Caco-2 (cell line): ENCODE data around the gene TMEM143. TPM values are rescaled to one million over a fixed set of nuclear protein-coding genes. Genes with fewer than 3 reads are reported as not detected.
"Not testable (repeated sequence)": the region's sequence is repeated elsewhere in the genome, so short reads cannot be mapped to it uniquely, and the experiment has no call there.

Experiments used
- BruUV-seq: library from RNA; stranded (reverse); fragments of 400-500 nt; replicated peaks from 2 replicates; lab custom pipeline; 2021; lab: Mats Ljungman, UMichigan
- CTCF ChIA-PET: fragments of 300-600 bp; sonication (Branson Sonifier 250); formaldehyde crosslinking; loops from one replicate; lab custom pipeline; 2022; ENCODE audit warnings: antibody characterized with exemption; lab: Charles Lee
- POLR2A ChIA-PET: fragments of 300-600 bp; sonication (Branson Sonifier 250); formaldehyde crosslinking; loops from one replicate; lab custom pipeline; 2022; ENCODE audit warnings: antibody characterized with exemption; lab: Charles Lee
- DNase-seq, 2 experiments: peaks; one replicate each; pipeline versions ENCODE4 v3.0.0 to v3.0.0-alpha.2; 2020 to 2022
- H3K27me3 ChIP-seq: replicated peaks from 2 replicates; pipeline ENCODE4 v1.6.0; 2011; ENCODE audit warnings: low read length; ENCODE audit not compliant: control insufficient read depth, insufficient read depth
- H3K36me3 ChIP-seq: 2 replicates; pipeline ENCODE4 v1.5.1; 2011; ENCODE audit warnings: low read length; ENCODE audit not compliant: control insufficient read depth, insufficient read depth
- H3K4me1 ChIP-seq: fragments of 250-450 bp; sonication (Bioruptor Pico); 2 replicates; pipeline ENCODE4 v1.5.1; 2020; ENCODE audit warnings: mild to moderate bottlenecking
- H3K4me3 ChIP-seq: 2 replicates; pipeline ENCODE4 v1.5.1; 2011; ENCODE audit warnings: low read depth, mild to moderate bottlenecking, control low read depth, low read length
- H3K9me3 ChIP-seq: fragments of 250-450 bp; sonication (Bioruptor Pico); 2 replicates; pipeline ENCODE4 v1.5.1; 2020; ENCODE audit warnings: mild to moderate bottlenecking, moderate library complexity
- H3K27ac Mint-ChIP-seq: one replicate; pipeline ENCODE4 v1.8.0; 2022; ENCODE audit warnings: mixed read lengths; ENCODE audit not compliant: unreplicated experiment
- H3K27me3 Mint-ChIP-seq: one replicate; pipeline ENCODE4 v1.8.0; 2022; ENCODE audit warnings: mixed read lengths; ENCODE audit not compliant: insufficient read depth, unreplicated experiment
- H3K36me3 Mint-ChIP-seq: one replicate; pipeline ENCODE4 v1.8.0; 2022; ENCODE audit warnings: mild to moderate bottlenecking, mixed read lengths; ENCODE audit not compliant: insufficient read depth, unreplicated experiment
- H3K4me1 Mint-ChIP-seq: one replicate; pipeline ENCODE4 v1.8.0; 2022; ENCODE audit warnings: low read depth, mixed read lengths; ENCODE audit not compliant: unreplicated experiment
- H3K4me3 Mint-ChIP-seq: one replicate; pipeline ENCODE4 v1.8.0; 2022; ENCODE audit warnings: mild to moderate bottlenecking, moderate library complexity, mixed read lengths; ENCODE audit not compliant: unreplicated experiment
- H3K9me3 Mint-ChIP-seq: one replicate; pipeline ENCODE4 v1.8.0; 2022; ENCODE audit warnings: mixed read lengths; ENCODE audit not compliant: unreplicated experiment
- intact Hi-C: fragments of 100-400 bp; cut with micrococcal nuclease; formaldehyde crosslinking; loops from one replicate; pipeline ENCODE4 v1.10.0; 2022; ENCODE audit not compliant: unreplicated experiment
- total RNA-seq: library from RNA; stranded (reverse); gene quantifications from 2 replicates; pipeline ENCODE4 v1.2.3, GENCODE V29; 2022
- TF ChIP-seq, protein P1 (sequence below), 2 experiments: fragments of 200-600 bp in 1 of 2; IDR thresholded peaks; 1 replicate in 1 of 2; 2 replicates in 1 of 2; pipeline versions ENCODE4 v1.5.1 to v1.8.0; 2011 to 2022; ENCODE audit warnings: antibody characterized with exemption in 1 of 2, control low read depth in 1 of 2, inconsistent platforms in 1 of 2, low read depth in 1 of 2, low read length in 1 of 2, mild to moderate bottlenecking in 1 of 2, moderate library complexity in 1 of 2; ENCODE audit not compliant: insufficient read depth in 1 of 2, severe bottlenecking in 1 of 2, unreplicated experiment in 1 of 2

TMEM143 gene
- total RNA-seq, 1 experiment from 2014 or later: 24.4 TPM

- BruUV-seq: no TSS peak
- ChIA-PET POLR2A (no interaction called here), CTCF (interaction anchor here (0.9 kb wide), 1 partner anchor 18 kb away, joined by 8 read pairs; the partner anchor contains the start of gene KDELR1)
- Mint-ChIP-seq H3K27me3 (no peaks in the 10 kb centered on the region), H3K36me3 (peaks cover 5% of the 10 kb centered on the region), H3K9me3 (no peaks in the 10 kb centered on the region), H3K27ac (peak overlapping the region; percentile 35), H3K4me1 (peaks cover 7% of the 10 kb centered on the region), H3K4me3 (no peak overlapping the region)
- Histone ChIP-seq H3K9me3 (no peaks in the 10 kb centered on the region), H3K27me3 (no peaks in the 10 kb centered on the region), H3K36me3 (no peaks in the 10 kb centered on the region), H3K4me3 (no peak overlapping the region), H3K4me1 (no peaks in the 10 kb centered on the region)
- intact Hi-C loops: no loop called here
- TF ChIP-seq, protein P1, sequence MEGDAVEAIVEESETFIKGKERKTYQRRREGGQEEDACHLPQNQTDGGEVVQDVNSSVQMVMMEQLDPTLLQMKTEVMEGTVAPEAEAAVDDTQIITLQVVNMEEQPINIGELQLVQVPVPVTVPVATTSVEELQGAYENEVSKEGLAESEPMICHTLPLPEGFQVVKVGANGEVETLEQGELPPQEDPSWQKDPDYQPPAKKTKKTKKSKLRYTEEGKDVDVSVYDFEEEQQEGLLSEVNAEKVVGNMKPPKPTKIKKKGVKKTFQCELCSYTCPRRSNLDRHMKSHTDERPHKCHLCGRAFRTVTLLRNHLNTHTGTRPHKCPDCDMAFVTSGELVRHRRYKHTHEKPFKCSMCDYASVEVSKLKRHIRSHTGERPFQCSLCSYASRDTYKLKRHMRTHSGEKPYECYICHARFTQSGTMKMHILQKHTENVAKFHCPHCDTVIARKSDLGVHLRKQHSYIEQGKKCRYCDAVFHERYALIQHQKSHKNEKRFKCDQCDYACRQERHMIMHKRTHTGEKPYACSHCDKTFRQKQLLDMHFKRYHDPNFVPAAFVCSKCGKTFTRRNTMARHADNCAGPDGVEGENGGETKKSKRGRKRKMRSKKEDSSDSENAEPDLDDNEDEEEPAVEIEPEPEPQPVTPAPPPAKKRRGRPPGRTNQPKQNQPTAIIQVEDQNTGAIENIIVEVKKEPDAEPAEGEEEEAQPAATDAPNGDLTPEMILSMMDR (IDR thresholded peaks at IDR 0.05; ENCODE audit: insufficient read depth in 1 of 2, low read depth in 1 of 2, low read length in 1 of 2, severe bottlenecking in 1 of 2, unreplicated experiment in 1 of 2): no peak
- DNase-seq: no peak
Observed at GRCh38 chr19:48373567-48373966, 9.8 kb upstream of the TMEM143 start.

GRCh38 chr19:48372904-48373303 lies 9.2 kb upstream of the TMEM143 start:
- H3K4me1 ChIP-seq: no peaks in the 10 kb centered on the region
- Mint-ChIP-seq H3K27ac (peak overlapping the region; percentile 35), H3K4me3 (no peak overlapping the region), H3K27me3 (no peaks in the 10 kb centered on the region), H3K9me3 (no peaks in the 10 kb centered on the region), H3K36me3 (no peaks in the 10 kb centered on the region), H3K4me1 (peaks cover 7% of the 10 kb centered on the region)
- no peak for DNase-seq
- no peaks in the 10 kb centered on the region for H3K9me3 ChIP-seq
- TF ChIP-seq, protein P1 (IDR thresholded peaks at IDR 0.05; ENCODE audit: insufficient read depth in 1 of 2, low read depth in 1 of 2, low read length in 1 of 2, severe bottlenecking in 1 of 2, unreplicated experiment in 1 of 2): no peak
- ChIA-PET POLR2A (no interaction called here), CTCF (interaction anchor here (0.9 kb wide), 1 partner anchor 18 kb away, joined by 8 read pairs; the partner anchor contains the start of gene KDELR1)
- H3K36me3 ChIP-seq: no peaks in the 10 kb centered on the region
- intact Hi-C loops: no loop called here
- H3K4me3 ChIP-seq: no peak overlapping the region
- no TSS peak for BruUV-seq
- no peaks in the 10 kb centered on the region for H3K27me3 ChIP-seq

- H3K9me3 Mint-ChIP-seq, DNase-seq, H3K27me3 ChIP-seq, H3K27ac Mint-ChIP-seq, POLR2A ChIA-PET, H3K4me1 Mint-ChIP-seq, H3K9me3 ChIP-seq, H3K27me3 Mint-ChIP-seq, BruUV-seq, H3K4me1 ChIP-seq, H3K4me3 ChIP-seq, H3K4me3 Mint-ChIP-seq, H3K36me3 Mint-ChIP-seq, H3K36me3 ChIP-seq, intact Hi-C loops: not testable (repeated sequence)
- CTCF ChIA-PET: interaction anchor here (0.7 to 1.0 kb wide), 2 partner anchors 17 to 122 kb away, joined by 3 read pairs; no protein-coding TSS in a partner anchor
Observed at GRCh38 chr19:48371771-48372170, 8.0 kb upstream of the TMEM143 start.
